HTR-8/SVneo (cell line): ENCODE results near the gene LETMD1.
"Not testable (repeated sequence)": the region's sequence is repeated elsewhere in the genome, so short reads cannot be mapped to it uniquely, and the experiment has no call there.

ENCODE experiments used
- DNase-seq: peaks from one replicate; pipeline ENCODE4 v3.0.0; 2011; ENCODE audit warnings: low spot score, mixed read lengths; ENCODE audit not compliant: insufficient read length
- FAIRE-seq: peaks from 2 replicates; lab custom pipeline; 2011; peaks lifted over from hg19 to GRCh38; lab: Jason Lieb, UNC

Gene LETMD1

GRCh38 chr12:51047655-51048540, at the start of gene LETMD1:
TSS of gene LETMD1 (plus strand) at chr12:51048327. CDS start at chr12:51048357, 30 bp downstream.
- FAIRE-seq: peak; percentile 79
- DNase-seq: peak; percentile 98

- no peak for DNase-seq
- FAIRE-seq: no peak
Measured at GRCh38 chr12:50999093-50999492, 49.0 kb upstream of the LETMD1 start.

GRCh38 chr12:51000245-51000644, 47.9 kb upstream of the LETMD1 start:
- DNase-seq: peak; percentile 15

GRCh38 chr12:51001799-51002198, 46.3 kb upstream of the LETMD1 start:
- no peak for FAIRE-seq
- no peak for DNase-seq

More at GRCh38 chr12:51000245-51000644, 47.9 kb upstream of the LETMD1 start:
- FAIRE-seq: no peak

- DNase-seq: no peak
- no peak for FAIRE-seq
Measured at GRCh38 chr12:51004504-51004903, 43.6 kb upstream of the LETMD1 start.

- DNase-seq (no peak), FAIRE-seq (no peak)
Measured at GRCh38 chr12:51005030-51005429, 43.1 kb upstream of the LETMD1 start.

GRCh38 chr12:51005671-51006070, 42.5 kb upstream of the LETMD1 start:
- FAIRE-seq: no peak
- no peak for DNase-seq

- FAIRE-seq (no peak), DNase-seq (no peak)
Measured at GRCh38 chr12:51008329-51009055, 39.6 kb upstream of the LETMD1 start.

- FAIRE-seq (no peak), DNase-seq (no peak)
Measured at GRCh38 chr12:51009056-51009440, 39.1 kb upstream of the LETMD1 start.

GRCh38 chr12:51011955-51012354, 36.2 kb upstream of the LETMD1 start:
- FAIRE-seq (no peak), DNase-seq (no peak)

GRCh38 chr12:51012570-51013236, 35.4 kb upstream of the LETMD1 start:
- FAIRE-seq: no peak
- DNase-seq: no peak

GRCh38 chr12:51013441-51013840, 34.7 kb upstream of the LETMD1 start:
- no peak for FAIRE-seq
- no peak for DNase-seq

- not testable (repeated sequence) for DNase-seq, FAIRE-seq
Measured at GRCh38 chr12:51014467-51014866, 33.7 kb upstream of the LETMD1 start.

GRCh38 chr12:51017452-51017851, 30.7 kb upstream of the LETMD1 start:
- DNase-seq: no peak
- no peak for FAIRE-seq

GRCh38 chr12:51018956-51019355, 29.2 kb upstream of the LETMD1 start:
- DNase-seq (no peak), FAIRE-seq (no peak)

- DNase-seq: no peak
- FAIRE-seq: no peak
Measured at GRCh38 chr12:51019927-51020326, 28.2 kb upstream of the LETMD1 start.

GRCh38 chr12:51020448-51021182, 27.5 kb upstream of the LETMD1 start:
- no peak for FAIRE-seq
- DNase-seq: no peak

- no peak for DNase-seq
- FAIRE-seq: no peak
Measured at GRCh38 chr12:51021694-51022093, 26.4 kb upstream of the LETMD1 start.

- DNase-seq (no peak), FAIRE-seq (no peak)
Measured at GRCh38 chr12:51023625-51024382, 24.3 kb upstream of the LETMD1 start.
